Lower leg skin (tissue), 3 donors: Measurements from ENCODE around the gene MTUS2.

ENCODE experiments used
- POLR2A ChIP-seq, 2 donors: fragments of 450-650 bp; IDR thresholded peaks; one replicate each; pipeline ENCODE4 v1.6.1; 2016 to 2017; ENCODE audit warnings: antibody characterized with exemption in 2 of 2, mild to moderate bottlenecking in 1 of 2, moderate library complexity in 1 of 2
- TF ChIP-seq, protein P1 (sequence below), 3 donors: fragments of 450-650 bp; IDR thresholded peaks; one replicate each; pipeline ENCODE4 v1.5.1; 2016; ENCODE audit warnings: antibody characterized with exemption in 3 of 3, mild to moderate bottlenecking in 3 of 3, moderate library complexity in 2 of 3

DNA sequence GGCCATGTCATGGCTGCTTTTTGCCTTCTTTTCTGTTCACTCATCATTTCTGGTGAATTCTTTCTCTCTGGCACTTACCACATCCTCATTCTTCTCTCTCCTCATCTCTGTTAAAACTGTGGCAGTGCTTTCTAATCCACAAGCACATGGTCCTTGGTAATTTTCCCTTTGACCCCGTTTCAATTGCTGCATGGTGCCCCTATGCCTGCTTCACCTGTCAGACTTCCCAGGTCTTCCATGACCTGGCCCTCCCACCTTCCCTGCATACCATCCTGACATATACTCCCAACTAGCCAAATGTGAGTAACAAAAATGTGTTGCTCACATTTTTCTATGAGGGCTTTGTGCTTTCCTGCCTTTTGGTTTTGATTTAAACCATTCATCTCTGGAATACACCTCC lies 286.5 kb downstream of the MTUS2 start:
- TF ChIP-seq, protein P1, sequence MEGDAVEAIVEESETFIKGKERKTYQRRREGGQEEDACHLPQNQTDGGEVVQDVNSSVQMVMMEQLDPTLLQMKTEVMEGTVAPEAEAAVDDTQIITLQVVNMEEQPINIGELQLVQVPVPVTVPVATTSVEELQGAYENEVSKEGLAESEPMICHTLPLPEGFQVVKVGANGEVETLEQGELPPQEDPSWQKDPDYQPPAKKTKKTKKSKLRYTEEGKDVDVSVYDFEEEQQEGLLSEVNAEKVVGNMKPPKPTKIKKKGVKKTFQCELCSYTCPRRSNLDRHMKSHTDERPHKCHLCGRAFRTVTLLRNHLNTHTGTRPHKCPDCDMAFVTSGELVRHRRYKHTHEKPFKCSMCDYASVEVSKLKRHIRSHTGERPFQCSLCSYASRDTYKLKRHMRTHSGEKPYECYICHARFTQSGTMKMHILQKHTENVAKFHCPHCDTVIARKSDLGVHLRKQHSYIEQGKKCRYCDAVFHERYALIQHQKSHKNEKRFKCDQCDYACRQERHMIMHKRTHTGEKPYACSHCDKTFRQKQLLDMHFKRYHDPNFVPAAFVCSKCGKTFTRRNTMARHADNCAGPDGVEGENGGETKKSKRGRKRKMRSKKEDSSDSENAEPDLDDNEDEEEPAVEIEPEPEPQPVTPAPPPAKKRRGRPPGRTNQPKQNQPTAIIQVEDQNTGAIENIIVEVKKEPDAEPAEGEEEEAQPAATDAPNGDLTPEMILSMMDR (IDR thresholded peaks at IDR 0.05), result no peak
- no peak for TF ChIP-seq POLR2A (IDR thresholded peaks at IDR 0.05)
